Esophagus muscularis mucosa (tissue), 4 donors: ENCODE data around the gene PPP6R1. TPM values are rescaled to one million over a fixed set of nuclear protein-coding genes. Genes with fewer than 3 reads are reported as not detected.

Source experiments
- DNase-seq: peaks from one replicate; pipeline ENCODE4 v3.0.0-alpha.2; 2017; ENCODE audit errors: extremely low spot score
- H3K27ac ChIP-seq, 4 donors: fragments of 200-600 bp; sonication (generic); replicated peaks in 1 of 4; 1 replicate in 3 of 4; 2 replicates in 1 of 4; pipeline ENCODE4 v1.5.1; 2016 to 2019; ENCODE audit warnings: mild to moderate bottlenecking in 1 of 4
- H3K27me3 ChIP-seq, 4 donors: fragments of 200-600 bp; sonication (generic); one replicate each; pipeline versions ENCODE4 v1.5.1 to v1.6.0; 2016 to 2019
- H3K36me3 ChIP-seq, 4 donors: fragments of 200-600 bp; sonication (generic); one replicate each; pipeline ENCODE4 v1.5.1; 2016 to 2019
- H3K4me1 ChIP-seq, 4 donors: fragments of 200-600 bp; sonication (generic); one replicate each; pipeline ENCODE4 v1.5.1; 2016 to 2019
- H3K4me3 ChIP-seq, 4 donors: fragments of 200-600 bp; sonication (generic); 1 replicate in 2 of 4; 2 replicates in 2 of 4; pipeline ENCODE4 v1.5.1; 2016 to 2019; ENCODE audit warnings: mild to moderate bottlenecking in 4 of 4, moderate library complexity in 1 of 4
- H3K9me3 ChIP-seq, 4 donors: fragments of 200-600 bp; sonication (generic); 1 replicate in 3 of 4; 2 replicates in 1 of 4; pipeline ENCODE4 v1.5.1; 2016 to 2019
- EP300 ChIP-seq: sonication (generic); formaldehyde crosslinking; IDR thresholded peaks from one replicate; pipeline ENCODE4 v1.6.1; 2017; ENCODE audit warnings: antibody characterized with exemption
- POLR2A ChIP-seq: fragments of 450-650 bp; IDR thresholded peaks from one replicate; pipeline ENCODE4 v1.6.1; 2017; ENCODE audit warnings: antibody characterized with exemption, moderate library complexity, mild to moderate bottlenecking, low read depth
- POLR2AphosphoS5 ChIP-seq, 2 donors: sonication (generic); formaldehyde crosslinking; IDR thresholded peaks; one replicate each; pipeline ENCODE4 v1.6.1; 2017; ENCODE audit warnings: antibody characterized with exemption in 2 of 2
- WGBS: methylation state at CpG from one replicate; pipeline ENCODE4 v1.1.5; 2018; 5-methylcytosine and 5-hydroxymethylcytosine counted together
- intact Hi-C: fragments of 100-400 bp; cut with DNase I; formaldehyde crosslinking; loops from one replicate; pipeline ENCODE4 v1.15.1; 2023
- total RNA-seq, 4 donors: library from RNA; depleted of rRNA; stranded (reverse); fragments of >200 nt; gene quantifications; one replicate each; pipeline versions ENCODE4 v1.1.0 to v1.2.1, GENCODE V29; 2016
- TF ChIP-seq, protein P1 (sequence below), 3 experiments: fragments of 200-600 bp in 2 of 3; fragments of 450-650 bp in 1 of 3; sonication (generic) in 2 of 3; IDR thresholded peaks; one replicate each; pipeline ENCODE4 v1.5.1; 2017 to 2019; ENCODE audit warnings: antibody characterized with exemption in 3 of 3, mild to moderate bottlenecking in 2 of 3, moderate library complexity in 1 of 3

Gene PPP6R1
- total RNA-seq, 4 donors from 2014 or later, result 37.4 to 75.5 (median 45.6) TPM

DNA sequence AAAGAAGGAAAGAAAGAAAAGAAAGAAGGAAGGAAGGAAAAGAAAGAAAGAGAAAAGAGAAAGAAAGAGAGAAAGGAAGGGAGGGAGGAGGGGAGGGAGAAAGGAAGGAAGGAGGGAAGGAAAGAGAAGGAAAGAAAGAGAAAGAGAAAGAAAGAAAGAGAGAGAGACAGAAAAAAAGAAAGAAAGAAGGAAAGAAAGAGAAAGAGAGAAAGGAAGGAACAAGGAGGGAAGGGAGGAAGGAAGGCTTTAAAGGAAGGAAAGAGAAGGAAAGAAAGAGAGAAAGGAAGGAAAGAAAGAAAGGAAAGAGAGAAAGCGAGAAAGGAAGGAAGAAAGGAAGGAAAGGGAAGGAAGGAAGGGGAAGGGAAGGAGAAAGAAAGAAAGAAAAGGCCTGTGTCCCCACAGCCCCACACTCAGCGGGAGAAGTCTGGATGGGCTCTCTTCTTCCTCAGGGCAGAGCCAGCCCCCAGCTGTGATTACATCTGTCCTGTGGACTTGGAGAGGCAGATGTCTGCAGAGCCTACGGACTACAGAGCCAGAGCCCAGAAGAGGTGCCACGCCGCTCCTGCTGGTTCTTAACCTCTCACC, 59.1 kb downstream of the PPP6R1 start:
- no peak overlapping the region for H3K27ac ChIP-seq

DNA sequence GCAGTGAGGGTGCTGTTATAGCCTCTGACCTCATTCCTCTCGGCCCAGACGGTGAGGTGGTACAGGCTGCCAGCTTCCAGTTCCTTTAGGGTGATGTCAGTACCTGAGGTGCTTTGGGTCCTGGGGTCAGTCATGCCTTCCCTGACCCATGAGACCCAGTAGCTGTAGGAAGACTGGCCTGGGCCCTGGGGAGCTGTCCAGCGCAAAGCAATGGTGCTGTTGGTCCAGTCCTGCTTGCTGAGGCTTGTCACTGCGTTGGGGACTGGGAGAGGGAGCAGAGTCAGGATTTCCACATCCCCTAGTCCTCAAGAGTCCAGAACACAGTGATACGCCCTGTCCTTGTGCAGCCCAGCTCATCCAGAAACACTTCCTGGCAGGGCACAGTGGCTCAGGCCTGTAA, 60.2 kb downstream of the PPP6R1 start:
- intact Hi-C loops, result no loop called here
- peaks cover 0 to 57% (median 0%) of the 10 kb centered on the region in 4 donors for H3K27me3 ChIP-seq
- no peaks in the 10 kb centered on the region for H3K36me3 ChIP-seq
- WGBS, result 61% methylated on average over 3 of the region's 5 CpGs
- H3K4me3 ChIP-seq, result no peak overlapping the region
- DNase-seq, result no peak
- H3K4me1 ChIP-seq, result no peaks in the 10 kb centered on the region
- H3K9me3 ChIP-seq, result no peaks in the 10 kb centered on the region
- TF ChIP-seq POLR2AphosphoS5 (IDR thresholded peaks at IDR 0.05), result no peak
- TF ChIP-seq POLR2A, result no peak
- no peak for TF ChIP-seq EP300
- TF ChIP-seq, protein P1, sequence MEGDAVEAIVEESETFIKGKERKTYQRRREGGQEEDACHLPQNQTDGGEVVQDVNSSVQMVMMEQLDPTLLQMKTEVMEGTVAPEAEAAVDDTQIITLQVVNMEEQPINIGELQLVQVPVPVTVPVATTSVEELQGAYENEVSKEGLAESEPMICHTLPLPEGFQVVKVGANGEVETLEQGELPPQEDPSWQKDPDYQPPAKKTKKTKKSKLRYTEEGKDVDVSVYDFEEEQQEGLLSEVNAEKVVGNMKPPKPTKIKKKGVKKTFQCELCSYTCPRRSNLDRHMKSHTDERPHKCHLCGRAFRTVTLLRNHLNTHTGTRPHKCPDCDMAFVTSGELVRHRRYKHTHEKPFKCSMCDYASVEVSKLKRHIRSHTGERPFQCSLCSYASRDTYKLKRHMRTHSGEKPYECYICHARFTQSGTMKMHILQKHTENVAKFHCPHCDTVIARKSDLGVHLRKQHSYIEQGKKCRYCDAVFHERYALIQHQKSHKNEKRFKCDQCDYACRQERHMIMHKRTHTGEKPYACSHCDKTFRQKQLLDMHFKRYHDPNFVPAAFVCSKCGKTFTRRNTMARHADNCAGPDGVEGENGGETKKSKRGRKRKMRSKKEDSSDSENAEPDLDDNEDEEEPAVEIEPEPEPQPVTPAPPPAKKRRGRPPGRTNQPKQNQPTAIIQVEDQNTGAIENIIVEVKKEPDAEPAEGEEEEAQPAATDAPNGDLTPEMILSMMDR (IDR thresholded peaks at IDR 0.05), result no peak
- no peak overlapping the region for H3K27ac ChIP-seq

More for the DNA sequence above, 59.1 kb downstream of the PPP6R1 start:
- no peak for DNase-seq
- no peaks in the 10 kb centered on the region for H3K9me3 ChIP-seq
- H3K36me3 ChIP-seq, result no peaks in the 10 kb centered on the region
- 64% methylated on average over 5 of the region's 5 CpGs for WGBS
- TF ChIP-seq, protein P1 (IDR thresholded peaks at IDR 0.05), result no peak
- TF ChIP-seq EP300 (no peak), POLR2AphosphoS5 (IDR thresholded peaks at IDR 0.05) (no peak), POLR2A (no peak)
- intact Hi-C loops, result no loop called here
- H3K4me3 ChIP-seq, result no peak overlapping the region
- peaks cover 0 to 60% (median 0%) of the 10 kb centered on the region in 4 donors for H3K27me3 ChIP-seq
- H3K4me1 ChIP-seq, result no peaks in the 10 kb centered on the region

DNA sequence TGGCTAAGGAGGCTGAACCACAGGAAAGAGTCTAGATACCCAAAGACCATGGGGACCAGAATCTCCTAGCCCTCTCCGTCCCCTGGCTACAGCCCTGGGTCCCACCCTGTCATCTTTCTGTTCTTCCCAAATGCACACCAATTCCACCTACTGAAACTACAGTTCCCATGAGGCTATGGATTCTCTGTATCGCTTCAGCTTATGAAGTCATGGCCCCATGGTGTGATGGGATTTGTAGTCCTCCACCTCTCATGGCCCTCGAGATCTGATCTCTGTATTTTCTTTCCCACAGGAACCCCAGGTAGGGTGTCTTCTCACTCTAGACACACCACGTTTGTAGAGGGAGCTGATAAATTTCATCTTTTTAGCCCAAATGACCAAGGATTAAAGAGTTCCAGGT, 61.3 kb downstream of the PPP6R1 start:
- Histone ChIP-seq H3K4me3 (no peak overlapping the region), H3K4me1 (no peaks in the 10 kb centered on the region), H3K27me3 (peaks cover 0 to 66% (median 0%) of the 10 kb centered on the region in 4 donors), H3K27ac (no peak overlapping the region), H3K36me3 (no peaks in the 10 kb centered on the region), H3K9me3 (no peaks in the 10 kb centered on the region)
- DNase-seq, result no peak
- TF ChIP-seq, protein P1 (IDR thresholded peaks at IDR 0.05), result no peak
- TF ChIP-seq EP300 (no peak), POLR2A (no peak), POLR2AphosphoS5 (IDR thresholded peaks at IDR 0.05) (no peak)
- intact Hi-C loops, result no loop called here
- 53% methylated on average over 4 of the region's 4 CpGs for WGBS

DNA sequence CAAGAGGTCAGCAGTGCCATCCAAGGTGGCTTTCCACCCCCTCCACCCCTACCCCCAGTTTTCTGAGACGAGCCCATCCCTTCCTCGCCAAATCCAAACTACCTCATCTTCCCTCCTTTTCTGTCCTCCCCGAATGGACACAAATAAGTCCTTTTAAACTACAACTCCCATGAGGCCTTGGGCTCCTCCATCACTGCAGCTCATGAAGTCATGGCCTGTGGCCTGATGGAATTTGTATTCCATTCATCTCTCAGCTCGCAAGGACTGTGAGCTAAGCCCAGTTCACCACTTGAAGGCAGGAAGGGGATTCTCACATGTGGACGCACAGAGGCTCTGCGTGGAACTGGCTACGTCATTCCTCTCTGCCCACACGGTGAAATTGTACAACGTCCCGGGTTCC, 62.0 kb downstream of the PPP6R1 start:
- Histone ChIP-seq H3K36me3 (no peaks in the 10 kb centered on the region), H3K27me3 (peaks cover 0 to 72% (median 0%) of the 10 kb centered on the region in 4 donors), H3K9me3 (no peaks in the 10 kb centered on the region), H3K27ac (no peak overlapping the region), H3K4me3 (no peak overlapping the region), H3K4me1 (no peaks in the 10 kb centered on the region)
- intact Hi-C loops, result no loop called here
- TF ChIP-seq POLR2AphosphoS5 (IDR thresholded peaks at IDR 0.05), result no peak
- TF ChIP-seq, protein P1 (IDR thresholded peaks at IDR 0.05), result no peak
- 84% methylated on average over 10 of the region's 10 CpGs for WGBS
- DNase-seq, result no peak

DNA sequence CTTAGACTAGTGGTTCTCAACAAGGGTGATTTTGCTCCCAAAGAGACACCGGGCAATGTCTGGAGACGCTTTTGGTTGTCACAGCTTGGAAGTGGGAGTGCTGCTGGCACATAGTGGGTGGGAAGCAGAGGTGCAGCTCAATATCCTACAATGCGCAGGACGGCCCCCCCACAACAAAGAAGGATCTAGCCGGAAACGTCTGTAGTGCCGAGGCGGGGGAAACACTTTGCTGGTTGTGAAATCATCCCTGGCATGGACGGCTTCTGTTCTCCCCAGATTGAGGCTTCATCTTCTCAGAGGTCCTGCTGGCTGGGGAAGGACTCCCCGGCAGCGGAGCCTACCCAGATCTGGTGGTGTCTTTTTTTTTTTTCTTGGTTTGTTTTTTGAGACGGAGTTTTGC, 65.3 kb downstream of the PPP6R1 start:
- no peak overlapping the region for H3K27ac ChIP-seq
- WGBS, result 81% methylated on average over 12 of the region's 12 CpGs
- no peak for DNase-seq
- H3K4me3 ChIP-seq, result no peak overlapping the region
- peaks cover 0 to 56% (median 0%) of the 10 kb centered on the region in 4 donors for H3K27me3 ChIP-seq
- no peaks in the 10 kb centered on the region for H3K9me3 ChIP-seq
- H3K4me1 ChIP-seq, result no peaks in the 10 kb centered on the region
- intact Hi-C loops, result no loop called here
- TF ChIP-seq, protein P1 (IDR thresholded peaks at IDR 0.05), result no peak
- TF ChIP-seq POLR2AphosphoS5 (IDR thresholded peaks at IDR 0.05), result no peak
- no peak for TF ChIP-seq EP300
- TF ChIP-seq POLR2A, result no peak
- no peaks in the 10 kb centered on the region for H3K36me3 ChIP-seq
